Brain microvascular endothelial cell (primary cell): ENCODE data around the gene DDTL.
A peak's percentile ranks its signal among the peaks of the same experiment; 100 is the strongest.

Source experiments
- DNase-seq: peaks from one replicate; pipeline ENCODE4 v3.0.0-alpha.2; 2020
- H3K27ac ChIP-seq: fragments of 250-450 bp; sonication (Bioruptor Pico); 2 replicates; pipeline ENCODE4 v1.5.1; 2020; ENCODE audit warnings: mild to moderate bottlenecking, moderate library complexity
- H3K27me3 ChIP-seq: fragments of 250-450 bp; sonication (Bioruptor Pico); replicated peaks from 2 replicates; pipeline ENCODE4 v1.5.1; 2020; ENCODE audit warnings: mild to moderate bottlenecking
- H3K36me3 ChIP-seq: fragments of 250-450 bp; sonication (Bioruptor Pico); replicated peaks from 2 replicates; pipeline ENCODE4 v1.5.1; 2020; ENCODE audit warnings: mild to moderate bottlenecking
- H3K4me3 ChIP-seq: 2 replicates; pipeline ENCODE4 v1.5.1; 2011; ENCODE audit warnings: low read depth, mild to moderate bottlenecking, control low read depth, low read length, moderate library complexity
- CTCF ChIP-seq: IDR thresholded peaks from 2 replicates; pipeline ENCODE4 v1.5.1; 2011; ENCODE audit warnings: low read depth, mild to moderate bottlenecking, moderate library complexity, low read length, control low read depth, inconsistent platforms; ENCODE audit errors: missing control alignments
- in situ Hi-C: cut with HindIII; loops from 2 replicates; pipeline ENCODE4 v1.10.0; 2017; ENCODE audit warnings: low sequenced_read_pairs, low pct_ligation_motif_present

Gene DDTL

GRCh38 chr22:24010018-24010391, 43.3 kb downstream of the DDTL start:
- no peaks in the 10 kb centered on the region for H3K27me3 ChIP-seq
- no peak for TF ChIP-seq CTCF
- DNase-seq, result no peak
- in situ Hi-C loops, result no loop called here
- no peak overlapping the region for H3K4me3 ChIP-seq
- no peaks in the 10 kb centered on the region for H3K36me3 ChIP-seq
- no peak overlapping the region for H3K27ac ChIP-seq

- no peak for DNase-seq
- Histone ChIP-seq H3K36me3 (no peaks in the 10 kb centered on the region), H3K27me3 (no peaks in the 10 kb centered on the region), H3K4me3 (peak overlapping the region; percentile 93), H3K27ac (peak overlapping the region; percentile 58)
- in situ Hi-C loops, result no loop called here
- no peak for TF ChIP-seq CTCF
These were observed 45.0 kb downstream of the DDTL start for GRCh38 chr22:24011735-24012068.

- TF ChIP-seq CTCF, result no peak
- H3K4me3 ChIP-seq, result no peak overlapping the region
- in situ Hi-C loops, result no loop called here
These were observed 49.5 kb downstream of the DDTL start for GRCh38 chr22:24016156-24016555.

GRCh38 chr22:24021304-24021703, 54.6 kb downstream of the DDTL start:
- Histone ChIP-seq H3K4me3 (no peak overlapping the region), H3K27ac (no peak overlapping the region), H3K27me3 (no peaks in the 10 kb centered on the region), H3K36me3 (no peaks in the 10 kb centered on the region)
- no peak for DNase-seq
- no peak for TF ChIP-seq CTCF
- in situ Hi-C loops, result no loop called here

More at GRCh38 chr22:24016156-24016555, 49.5 kb downstream of the DDTL start:
- Histone ChIP-seq H3K36me3 (no peaks in the 10 kb centered on the region), H3K27ac (no peak overlapping the region), H3K27me3 (no peaks in the 10 kb centered on the region)
- DNase-seq, result no peak
